MV-4-11 (cell line): ENCODE results near the gene NFE2L3.
"Not testable (repeated sequence)": the region's sequence is repeated elsewhere in the genome, so short reads cannot be mapped to it uniquely, and the experiment has no call there.

Experiments
- DNase-seq: peaks from one replicate; lab custom pipeline; 2025; lab: John Stamatoyannopoulos, UW

The NFE2L3 gene

GRCh38 chr7:26147646-26148306 lies 4.2 kb upstream of the NFE2L3 start:
- DNase-seq: not testable (repeated sequence)

GRCh38 chr7:26148307-26148700 lies 3.7 kb upstream of the NFE2L3 start:
- DNase-seq: not testable (repeated sequence)

GRCh38 chr7:26149391-26149977 lies 2.5 kb upstream of the NFE2L3 start:
- DNase-seq: no peak

- DNase-seq: peak; percentile 69
Measured at GRCh38 chr7:26151096-26151495, 902 bp upstream of the NFE2L3 start.

GRCh38 chr7:26151650-26151952 lies 397 bp upstream of the NFE2L3 start:
- peak; percentile 76 for DNase-seq

GRCh38 chr7:26152782-26153240 lies 813 bp downstream of the NFE2L3 start:
- not testable (repeated sequence) for DNase-seq

GRCh38 chr7:26153241-26153822 lies 1.3 kb downstream of the NFE2L3 start:
- DNase-seq: peak; percentile 73

- DNase-seq: peak; percentile 71
Measured at GRCh38 chr7:26153823-26154783, 2.1 kb downstream of the NFE2L3 start.

GRCh38 chr7:26155531-26156375 lies 3.8 kb downstream of the NFE2L3 start:
- no peak for DNase-seq

GRCh38 chr7:26156451-26157420 lies 4.7 kb downstream of the NFE2L3 start:
- peak; percentile 31 for DNase-seq

GRCh38 chr7:26157520-26158105 lies 5.6 kb downstream of the NFE2L3 start:
- DNase-seq: no peak

GRCh38 chr7:26159243-26159642 lies 7.2 kb downstream of the NFE2L3 start:
- no peak for DNase-seq

GRCh38 chr7:26160896-26161295 lies 8.9 kb downstream of the NFE2L3 start:
- DNase-seq: no peak

- DNase-seq: no peak
Measured at GRCh38 chr7:26162431-26162830, 10.4 kb downstream of the NFE2L3 start.

GRCh38 chr7:26163804-26164203 lies 11.8 kb downstream of the NFE2L3 start:
- not testable (repeated sequence) for DNase-seq

GRCh38 chr7:26165950-26166683 lies 14.1 kb downstream of the NFE2L3 start:
- no peak for DNase-seq

GRCh38 chr7:26166684-26167266 lies 14.8 kb downstream of the NFE2L3 start:
- DNase-seq: peak; percentile 33

- DNase-seq: no peak
Measured at GRCh38 chr7:26167303-26167934, 15.4 kb downstream of the NFE2L3 start.
